Fibroblast of mammary gland (primary cell): ENCODE measurements around the gene SAA4.
"Not testable (repeated sequence)": the region's sequence is repeated elsewhere in the genome, so short reads cannot be mapped to it uniquely, and the experiment has no call there.

Source experiments
- DNase-seq: peaks from one replicate; pipeline ENCODE4 v3.0.0-alpha.2; 2010; ENCODE audit warnings: low read depth
- H3K4me3 ChIP-seq: 2 replicates; pipeline ENCODE4 v1.5.1; 2011; ENCODE audit warnings: low read depth, mild to moderate bottlenecking, low read length, moderate library complexity; ENCODE audit not compliant: control insufficient read depth
- TF ChIP-seq, protein P1 (sequence below): conservative IDR thresholded peaks from 2 replicates; pipeline ENCODE4 v1.5.1; 2011; ENCODE audit warnings: low read depth, low read length, inconsistent platforms; ENCODE audit not compliant: control insufficient read depth, insufficient read depth

The SAA4 gene

DNA sequence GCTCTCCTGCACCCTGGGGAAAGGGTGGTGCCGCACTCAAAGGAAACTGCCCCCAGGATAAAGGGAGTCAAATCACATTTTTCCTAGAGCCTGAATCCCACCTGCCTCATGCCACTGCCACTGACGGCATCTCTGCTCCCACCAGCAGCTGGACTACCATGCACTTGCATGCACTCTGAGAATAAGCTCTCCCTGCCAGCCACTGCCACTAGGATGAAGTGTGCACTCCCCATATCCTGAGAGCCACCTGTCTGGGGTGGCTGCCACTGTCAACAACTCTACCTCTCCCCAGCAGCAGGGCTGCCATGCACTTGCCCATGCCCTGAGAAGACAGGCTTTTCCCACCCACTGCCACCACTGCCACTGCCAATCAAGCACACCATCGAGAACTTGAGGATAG lies 32.4 kb downstream of the SAA4 start:
- DNase-seq: no peak
- H3K4me3 ChIP-seq: no peak overlapping the region
- TF ChIP-seq, protein P1, sequence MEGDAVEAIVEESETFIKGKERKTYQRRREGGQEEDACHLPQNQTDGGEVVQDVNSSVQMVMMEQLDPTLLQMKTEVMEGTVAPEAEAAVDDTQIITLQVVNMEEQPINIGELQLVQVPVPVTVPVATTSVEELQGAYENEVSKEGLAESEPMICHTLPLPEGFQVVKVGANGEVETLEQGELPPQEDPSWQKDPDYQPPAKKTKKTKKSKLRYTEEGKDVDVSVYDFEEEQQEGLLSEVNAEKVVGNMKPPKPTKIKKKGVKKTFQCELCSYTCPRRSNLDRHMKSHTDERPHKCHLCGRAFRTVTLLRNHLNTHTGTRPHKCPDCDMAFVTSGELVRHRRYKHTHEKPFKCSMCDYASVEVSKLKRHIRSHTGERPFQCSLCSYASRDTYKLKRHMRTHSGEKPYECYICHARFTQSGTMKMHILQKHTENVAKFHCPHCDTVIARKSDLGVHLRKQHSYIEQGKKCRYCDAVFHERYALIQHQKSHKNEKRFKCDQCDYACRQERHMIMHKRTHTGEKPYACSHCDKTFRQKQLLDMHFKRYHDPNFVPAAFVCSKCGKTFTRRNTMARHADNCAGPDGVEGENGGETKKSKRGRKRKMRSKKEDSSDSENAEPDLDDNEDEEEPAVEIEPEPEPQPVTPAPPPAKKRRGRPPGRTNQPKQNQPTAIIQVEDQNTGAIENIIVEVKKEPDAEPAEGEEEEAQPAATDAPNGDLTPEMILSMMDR: no peak

DNA sequence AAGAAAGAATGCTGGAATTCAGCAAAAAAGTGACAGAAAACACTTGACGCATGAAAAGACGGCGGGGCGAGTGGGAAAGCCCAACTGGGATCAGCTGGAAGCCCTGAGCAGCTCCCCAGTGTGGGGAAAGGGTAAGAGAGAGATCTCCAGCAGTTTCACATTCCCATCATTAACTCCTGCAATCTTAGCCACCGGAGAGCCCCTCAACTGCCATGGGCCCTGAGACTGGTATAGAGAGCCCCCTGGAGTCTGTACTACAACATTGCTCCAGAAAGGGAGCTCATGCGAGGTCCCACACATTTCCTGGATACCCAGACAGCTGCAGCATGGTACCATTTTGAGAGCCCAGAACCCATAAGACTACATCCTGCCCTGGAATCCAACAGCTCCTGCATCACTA lies 32.9 kb downstream of the SAA4 start:
- TF ChIP-seq, protein P1: peak; percentile 57
- DNase-seq: peak; percentile 21

DNA sequence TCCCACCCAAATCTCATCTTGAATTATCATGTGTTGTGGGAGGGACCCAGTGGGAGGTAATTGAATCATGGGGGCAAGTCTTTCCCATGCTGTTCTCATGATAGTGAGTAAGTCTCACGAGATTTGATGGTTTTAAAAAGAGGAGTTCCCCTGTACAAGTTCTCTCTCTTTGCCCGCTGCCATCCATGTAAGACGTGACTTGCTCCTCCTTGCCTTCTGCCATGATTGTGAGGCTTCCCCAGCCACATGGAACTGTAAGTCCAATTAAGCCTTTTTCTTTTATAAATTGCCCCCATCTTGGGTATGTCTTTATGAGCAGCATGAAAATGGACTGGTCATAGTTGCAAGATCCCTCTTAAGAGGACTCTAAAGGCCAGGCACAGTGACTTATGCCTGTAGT lies 38.9 kb downstream of the SAA4 start:
- DNase-seq, H3K4me3 ChIP-seq: not testable (repeated sequence)

More for the DNA sequence above, 32.9 kb downstream of the SAA4 start:
- H3K4me3 ChIP-seq: no peak overlapping the region

DNA sequence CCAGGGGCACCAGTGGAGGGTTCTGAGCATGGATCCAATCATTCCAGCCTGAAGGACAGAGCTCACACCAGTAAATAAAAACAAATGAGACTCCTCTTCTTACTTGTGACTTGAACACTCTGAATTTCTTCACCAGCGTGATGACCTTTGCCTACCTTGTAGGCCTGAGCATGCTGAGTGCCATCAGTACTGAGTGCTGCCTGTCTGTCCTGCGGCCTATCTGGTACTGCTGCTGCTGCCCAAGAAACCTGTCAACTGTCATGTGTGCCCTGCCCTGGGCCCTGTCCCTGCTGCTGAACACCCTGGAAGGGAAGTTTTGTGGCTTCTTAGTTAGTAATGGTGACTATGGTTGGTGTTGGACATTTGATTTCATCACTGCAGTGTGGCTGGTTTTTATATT lies 40.1 kb downstream of the SAA4 start:
- TF ChIP-seq, protein P1: no peak
- no peak for DNase-seq
- H3K4me3 ChIP-seq: no peak overlapping the region

DNA sequence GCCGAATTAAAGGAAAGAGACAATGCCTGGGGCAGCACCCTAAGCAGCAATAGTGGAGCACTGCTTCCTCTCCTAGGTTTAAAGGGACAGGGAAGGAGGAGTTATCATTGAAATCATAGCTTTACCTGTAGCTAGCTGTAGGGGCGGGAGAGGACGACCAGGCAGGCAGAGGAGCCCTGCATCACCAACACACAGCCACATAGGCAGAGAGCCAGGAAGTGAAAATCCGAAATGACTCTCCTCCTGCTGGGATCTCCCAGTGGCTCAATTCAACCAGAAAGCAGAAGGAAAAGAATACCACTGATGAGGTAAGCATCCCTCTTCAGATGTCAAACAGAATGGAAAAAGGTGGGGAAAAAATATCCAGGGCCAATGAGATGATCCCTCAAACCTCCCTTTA lies 43.6 kb downstream of the SAA4 start:
- TF ChIP-seq, protein P1: no peak
- no peak for DNase-seq
- H3K4me3 ChIP-seq: no peak overlapping the region

DNA sequence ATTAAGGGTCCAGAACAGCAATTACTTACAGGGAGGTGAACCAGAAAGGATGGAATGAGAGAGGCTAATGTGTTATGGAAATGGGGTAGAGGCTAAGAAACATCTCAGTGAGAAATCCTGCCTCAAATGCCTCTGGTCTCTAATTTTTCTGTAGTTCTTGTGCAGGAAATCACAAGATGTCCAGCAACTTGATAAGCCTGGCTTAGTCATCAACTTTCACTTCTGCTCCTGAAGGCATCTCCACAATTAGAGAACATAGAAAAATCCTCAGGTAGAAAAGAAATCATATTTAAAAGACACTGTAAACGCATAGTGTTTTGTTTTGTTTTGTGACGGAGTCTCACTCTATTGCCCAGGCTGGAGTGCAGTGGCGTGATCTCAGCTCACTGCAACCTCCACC lies 45.2 kb downstream of the SAA4 start:
- DNase-seq: no peak
- H3K4me3 ChIP-seq: no peak overlapping the region
- TF ChIP-seq, protein P1: no peak

DNA sequence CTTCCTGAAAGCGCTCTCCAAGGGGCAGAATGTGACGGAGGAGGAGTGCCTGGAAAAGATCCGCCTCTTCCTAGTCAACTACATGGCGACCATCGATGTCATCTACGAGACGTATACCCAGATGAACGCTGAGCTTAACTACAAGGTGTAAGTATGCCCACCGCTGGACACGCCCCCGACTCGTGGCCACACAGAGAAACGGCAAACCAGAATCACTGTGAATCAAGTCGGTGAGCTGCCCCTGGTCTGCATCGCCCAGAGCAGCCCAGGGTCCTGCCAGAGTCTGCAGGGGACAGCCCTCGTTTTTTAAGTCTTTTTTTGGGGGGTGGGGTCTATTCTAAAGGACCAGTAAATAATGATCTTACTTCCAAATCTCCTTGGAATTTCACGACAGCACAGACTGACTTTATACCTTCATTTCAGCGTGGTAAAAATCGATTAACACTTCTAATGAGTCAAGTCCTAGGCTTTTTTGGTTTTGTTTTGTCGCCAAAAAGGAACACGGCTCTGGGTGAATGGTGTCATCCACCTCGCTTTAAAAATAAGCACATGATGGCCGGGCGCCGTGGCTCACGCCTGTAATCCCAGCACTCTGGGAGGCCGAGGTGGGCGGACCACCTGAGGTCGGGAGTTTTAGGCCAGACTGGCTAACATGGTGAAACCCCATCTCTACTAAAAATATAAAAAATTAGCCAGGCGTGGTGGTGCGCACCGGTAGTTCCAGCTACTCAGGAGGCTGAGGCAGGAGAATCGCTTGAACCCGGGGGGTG lies 46.9 kb downstream of the SAA4 start:
- DNase-seq, H3K4me3 ChIP-seq: not testable (repeated sequence)

DNA sequence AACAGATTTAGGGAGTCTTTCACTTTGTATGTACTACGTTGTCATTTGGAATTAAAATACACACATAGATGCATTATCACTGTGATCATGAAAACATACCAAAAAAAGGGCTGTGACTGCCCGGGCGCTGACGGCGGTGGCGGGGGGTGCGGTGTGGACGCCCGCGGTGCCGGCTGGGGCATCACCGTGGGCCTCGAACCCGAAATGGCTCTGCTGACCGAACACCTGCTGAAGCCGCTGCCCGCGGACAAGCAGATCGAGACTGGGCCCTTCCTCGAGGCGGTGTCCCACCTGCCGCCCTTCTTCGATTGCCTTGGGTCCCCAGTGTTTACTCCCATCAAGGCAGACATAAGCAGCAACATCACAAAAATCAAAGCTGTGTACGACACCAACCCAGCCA lies 47.8 kb downstream of the SAA4 start:
- DNase-seq: no peak
- H3K4me3 ChIP-seq: no peak overlapping the region
- TF ChIP-seq, protein P1: no peak
